ENCODE results near the gene GMDS. TPM values are rescaled to one million over a fixed set of nuclear protein-coding genes. Genes with fewer than 3 reads are reported as not detected.

The GMDS gene
- total RNA-seq, 1 experiment from 2014 or later: 31.1 TPM

GRCh38 chr6:2266841-2267240 lies 21.4 kb upstream of the GMDS start:
- H3K9me3 Mint-ChIP-seq (ENCODE audit: unreplicated experiment): peaks cover 16% of the 10 kb centered on the region

GRCh38 chr6:2266031-2266795 lies 20.8 kb upstream of the GMDS start:
- no TSS peak for BruUV-seq (replicated peaks)
- ChIA-PET POLR2A (no interaction called here), CTCF (no interaction called here)
- intact Hi-C loops (cut with micrococcal nuclease; ENCODE audit: unreplicated experiment): no loop called here
- Histone ChIP-seq H3K36me3 (ENCODE audit: control insufficient read depth, insufficient read depth, low read length) (no peaks in the 10 kb centered on the region), H3K9me3 (no peaks in the 10 kb centered on the region), H3K4me1 (no peaks in the 10 kb centered on the region; the same call in 1 of the 2 replicates), H3K27me3 (replicated peaks; ENCODE audit: control insufficient read depth, insufficient read depth, low read length) (no peaks in the 10 kb centered on the region), H3K4me3 (ENCODE audit: low read depth, low read length) (no peak overlapping the region)
- no peaks in the 10 kb centered on the region for H3K36me3 Mint-ChIP-seq (ENCODE audit: insufficient read depth, unreplicated experiment)
- H3K9me3 Mint-ChIP-seq (ENCODE audit: unreplicated experiment): peaks cover 16% of the 10 kb centered on the region
- no peaks in the 10 kb centered on the region for H3K27me3 Mint-ChIP-seq (ENCODE audit: insufficient read depth, unreplicated experiment)
- TF ChIP-seq CTCF (IDR thresholded peaks at IDR 0.05; ENCODE audit: insufficient read depth in 1 of 2, low read depth in 1 of 2, low read length in 1 of 2, severe bottlenecking in 1 of 2, unreplicated experiment in 1 of 2): no peak
- no peak overlapping the region for H3K27ac Mint-ChIP-seq (ENCODE audit: unreplicated experiment)
- H3K4me3 Mint-ChIP-seq (ENCODE audit: unreplicated experiment): no peak overlapping the region
- no peak for DNase-seq
- H3K4me1 Mint-ChIP-seq (ENCODE audit: low read depth, unreplicated experiment): peaks cover 16% of the 10 kb centered on the region

More at GRCh38 chr6:2266841-2267240, 21.4 kb upstream of the GMDS start:
- TF ChIP-seq CTCF (IDR thresholded peaks at IDR 0.05; ENCODE audit: insufficient read depth in 1 of 2, low read depth in 1 of 2, low read length in 1 of 2, severe bottlenecking in 1 of 2, unreplicated experiment in 1 of 2): no peak
- no peak overlapping the region for H3K27ac Mint-ChIP-seq (ENCODE audit: unreplicated experiment)
- Histone ChIP-seq H3K4me1 (no peaks in the 10 kb centered on the region), H3K36me3 (ENCODE audit: control insufficient read depth, insufficient read depth, low read length) (no peaks in the 10 kb centered on the region), H3K4me3 (ENCODE audit: low read depth, low read length) (no peak overlapping the region), H3K27me3 (replicated peaks; ENCODE audit: control insufficient read depth, insufficient read depth, low read length) (no peaks in the 10 kb centered on the region), H3K9me3 (no peaks in the 10 kb centered on the region)
- ChIA-PET CTCF (no interaction called here), POLR2A (no interaction called here)
- no peaks in the 10 kb centered on the region for H3K36me3 Mint-ChIP-seq (ENCODE audit: insufficient read depth, unreplicated experiment)
- H3K4me1 Mint-ChIP-seq (ENCODE audit: low read depth, unreplicated experiment): peaks cover 10% of the 10 kb centered on the region
- H3K27me3 Mint-ChIP-seq (ENCODE audit: insufficient read depth, unreplicated experiment): no peaks in the 10 kb centered on the region
- no peak overlapping the region for H3K4me3 Mint-ChIP-seq (ENCODE audit: unreplicated experiment)
- BruUV-seq (replicated peaks): no TSS peak
- intact Hi-C loops (cut with micrococcal nuclease; ENCODE audit: unreplicated experiment): no loop called here
- DNase-seq: no peak

- POLR2A ChIA-PET: no interaction called here
- Mint-ChIP-seq H3K27me3 (ENCODE audit: insufficient read depth, unreplicated experiment) (no peaks in the 10 kb centered on the region), H3K4me1 (ENCODE audit: low read depth, unreplicated experiment) (peaks cover 19% of the 10 kb centered on the region), H3K27ac (ENCODE audit: unreplicated experiment) (no peak overlapping the region), H3K36me3 (ENCODE audit: insufficient read depth, unreplicated experiment) (no peaks in the 10 kb centered on the region), H3K4me3 (ENCODE audit: unreplicated experiment) (no peak overlapping the region), H3K9me3 (ENCODE audit: unreplicated experiment) (peaks cover 16% of the 10 kb centered on the region)
- BruUV-seq (replicated peaks): no TSS peak
- TF ChIP-seq CTCF (IDR thresholded peaks at IDR 0.05; ENCODE audit: insufficient read depth in 1 of 2, low read depth in 1 of 2, low read length in 1 of 2, severe bottlenecking in 1 of 2, unreplicated experiment in 1 of 2): no peak
- no peaks in the 10 kb centered on the region for H3K36me3 ChIP-seq (ENCODE audit: control insufficient read depth, insufficient read depth, low read length)
- no peak overlapping the region for H3K4me3 ChIP-seq (ENCODE audit: low read depth, low read length)
- no peaks in the 10 kb centered on the region for H3K27me3 ChIP-seq (replicated peaks; ENCODE audit: control insufficient read depth, insufficient read depth, low read length)
- no peak for DNase-seq
- no peaks in the 10 kb centered on the region; the same call in 1 of the 2 replicates for H3K4me1 ChIP-seq
- intact Hi-C loops (cut with micrococcal nuclease; ENCODE audit: unreplicated experiment): no loop called here
- CTCF ChIA-PET: no interaction called here
- H3K9me3 ChIP-seq: no peaks in the 10 kb centered on the region
Observed at GRCh38 chr6:2264932-2265331, 19.5 kb upstream of the GMDS start.

All from Caco-2 (cell line).